Keratinocyte (primary cell): Measurements from ENCODE around the gene GOLGA6B.

Experiments used
- EZH2 ChIP-seq: IDR thresholded peaks from one replicate; pipeline ENCODE4 v1.6.1; 2012; ENCODE audit warnings: inconsistent platforms, mild to moderate bottlenecking, low read length, moderate library complexity
- TF ChIP-seq, protein P1 (sequence below), 3 experiments: IDR thresholded peaks in 1 of 3; conservative IDR thresholded peaks in 1 of 3; optimal IDR thresholded peaks in 1 of 3; 2 replicates in 2 of 3; 3 replicates in 1 of 3; pipeline versions ENCODE3 to v1.5.1; 2011; ENCODE audit warnings: low read length in 3 of 3, mild to moderate bottlenecking in 3 of 3, moderate library complexity in 2 of 3, control low read depth in 1 of 3, inconsistent platforms in 1 of 3; ENCODE audit not compliant: insufficient read depth in 2 of 3; ENCODE audit errors: extremely low read depth in 1 of 3

DNA sequence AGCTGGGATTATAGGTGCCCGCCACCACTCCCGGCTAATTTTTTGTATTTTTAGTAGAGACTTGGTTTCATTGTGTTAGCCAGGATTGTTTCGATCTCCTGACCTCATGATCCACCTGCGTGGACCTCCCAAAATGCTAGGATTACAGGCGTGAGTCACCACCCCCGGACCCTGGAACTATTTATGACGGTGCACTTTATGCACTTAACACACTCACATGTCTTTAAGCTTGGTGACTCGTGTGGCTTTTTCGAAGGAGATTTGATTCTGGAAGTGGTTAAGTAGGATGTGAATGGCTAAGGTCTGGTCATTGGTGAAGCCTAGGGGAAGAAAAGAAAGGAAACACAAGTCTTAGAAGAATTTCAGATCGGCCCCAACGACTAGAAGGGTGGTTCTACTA is 51.8 kb downstream of the GOLGA6B start:
- TF ChIP-seq, protein P1, sequence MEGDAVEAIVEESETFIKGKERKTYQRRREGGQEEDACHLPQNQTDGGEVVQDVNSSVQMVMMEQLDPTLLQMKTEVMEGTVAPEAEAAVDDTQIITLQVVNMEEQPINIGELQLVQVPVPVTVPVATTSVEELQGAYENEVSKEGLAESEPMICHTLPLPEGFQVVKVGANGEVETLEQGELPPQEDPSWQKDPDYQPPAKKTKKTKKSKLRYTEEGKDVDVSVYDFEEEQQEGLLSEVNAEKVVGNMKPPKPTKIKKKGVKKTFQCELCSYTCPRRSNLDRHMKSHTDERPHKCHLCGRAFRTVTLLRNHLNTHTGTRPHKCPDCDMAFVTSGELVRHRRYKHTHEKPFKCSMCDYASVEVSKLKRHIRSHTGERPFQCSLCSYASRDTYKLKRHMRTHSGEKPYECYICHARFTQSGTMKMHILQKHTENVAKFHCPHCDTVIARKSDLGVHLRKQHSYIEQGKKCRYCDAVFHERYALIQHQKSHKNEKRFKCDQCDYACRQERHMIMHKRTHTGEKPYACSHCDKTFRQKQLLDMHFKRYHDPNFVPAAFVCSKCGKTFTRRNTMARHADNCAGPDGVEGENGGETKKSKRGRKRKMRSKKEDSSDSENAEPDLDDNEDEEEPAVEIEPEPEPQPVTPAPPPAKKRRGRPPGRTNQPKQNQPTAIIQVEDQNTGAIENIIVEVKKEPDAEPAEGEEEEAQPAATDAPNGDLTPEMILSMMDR (optimal IDR thresholded peaks at IDR 0.05 in 1 of 3, IDR thresholded peaks at IDR 0.05 in 1 of 3, conservative IDR thresholded peaks at IDR 0.05 in 1 of 3; ENCODE audit: extremely low read depth in 1 of 3, insufficient read depth in 2 of 3, low read length in 3 of 3) = no peak
- no peak for TF ChIP-seq EZH2
